HUES64 (cell line): Measurements from ENCODE around the gene SNX21.

Experiments used
- H3K27ac ChIP-seq: 2 replicates; pipeline ENCODE4 v1.7.0; 2013; ENCODE audit warnings: low read depth, low read length, inconsistent platforms
- H3K27me3 ChIP-seq: 2 replicates; pipeline ENCODE4 v1.6.1; 2013; ENCODE audit warnings: mild to moderate bottlenecking, low read length; ENCODE audit not compliant: insufficient read depth
- H3K36me3 ChIP-seq: 2 replicates; pipeline ENCODE4 v1.6.1; 2013; ENCODE audit warnings: mild to moderate bottlenecking, low read length; ENCODE audit not compliant: insufficient read depth
- H3K4me1 ChIP-seq: 2 replicates; pipeline ENCODE4 v1.6.1; 2013; ENCODE audit warnings: mild to moderate bottlenecking, low read length, moderate library complexity; ENCODE audit not compliant: insufficient read depth
- H3K4me3 ChIP-seq: 2 replicates; pipeline ENCODE4 v1.5.1; 2013; ENCODE audit warnings: mild to moderate bottlenecking, low read length, moderate library complexity
- H3K9ac ChIP-seq: 2 replicates; pipeline ENCODE4 v1.6.1; 2013; ENCODE audit warnings: mild to moderate bottlenecking, low read depth, low read length
- H3K9me3 ChIP-seq: 2 replicates; pipeline ENCODE4 v1.6.1; 2013; ENCODE audit warnings: low read depth, low read length; ENCODE audit not compliant: insufficient read depth
- WGBS: fragments of 150-250, 120-280 bp; methylation state at CpG from one replicate; pipeline ENCODE4 v1.1.7; 2013; ENCODE audit warnings: missing lambda C conversion rate; 5-methylcytosine and 5-hydroxymethylcytosine counted together

The SNX21 gene

DNA sequence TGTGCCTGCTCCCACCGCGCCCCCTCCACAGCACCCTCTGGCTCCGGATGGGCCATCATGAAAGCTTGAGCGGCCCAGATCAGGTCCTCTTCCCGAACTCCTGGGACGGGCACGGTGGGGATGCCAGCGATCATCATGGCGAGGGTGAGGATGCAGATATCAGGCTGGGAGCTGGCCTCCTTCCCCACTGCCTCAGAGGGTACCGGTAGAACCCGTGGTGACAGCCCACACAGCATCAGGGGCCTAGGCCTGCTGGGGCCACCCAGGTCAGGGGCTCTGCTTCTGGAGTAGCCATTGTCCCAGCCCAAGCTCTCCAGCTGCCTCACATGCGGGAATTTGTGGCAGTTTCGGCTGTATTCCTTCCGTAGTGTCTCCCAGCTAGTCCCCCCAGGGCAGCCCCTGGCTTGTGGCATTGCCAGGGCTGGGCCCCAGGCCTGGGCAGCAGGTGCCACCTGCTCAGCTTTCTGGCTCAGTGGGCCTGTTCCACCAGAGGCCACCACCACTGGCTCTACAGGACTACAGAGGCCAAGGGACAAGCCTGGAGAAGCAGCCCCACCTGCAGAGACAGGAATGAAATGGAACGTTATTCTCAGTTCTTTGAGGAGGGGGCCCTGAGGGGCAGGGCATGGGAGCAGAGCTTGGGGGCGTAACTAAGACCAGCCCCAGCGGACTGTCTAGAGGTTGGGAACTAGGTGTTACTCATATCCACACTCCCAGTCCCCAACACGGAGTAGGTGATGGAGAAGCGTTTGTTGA is 53.2 kb downstream of the SNX21 start:
- H3K4me1 ChIP-seq: no peaks in the 10 kb centered on the region
- no peaks in the 10 kb centered on the region for H3K9me3 ChIP-seq
- no peak overlapping the region for H3K9ac ChIP-seq
- no peaks in the 10 kb centered on the region; the same call in 1 of the 2 replicates for H3K27me3 ChIP-seq
- no peak overlapping the region for H3K4me3 ChIP-seq
- 94% methylated on average over 19 of the region's 19 CpGs for WGBS
- peaks cover 30% of the 10 kb centered on the region for H3K36me3 ChIP-seq
- no peak overlapping the region for H3K27ac ChIP-seq

DNA sequence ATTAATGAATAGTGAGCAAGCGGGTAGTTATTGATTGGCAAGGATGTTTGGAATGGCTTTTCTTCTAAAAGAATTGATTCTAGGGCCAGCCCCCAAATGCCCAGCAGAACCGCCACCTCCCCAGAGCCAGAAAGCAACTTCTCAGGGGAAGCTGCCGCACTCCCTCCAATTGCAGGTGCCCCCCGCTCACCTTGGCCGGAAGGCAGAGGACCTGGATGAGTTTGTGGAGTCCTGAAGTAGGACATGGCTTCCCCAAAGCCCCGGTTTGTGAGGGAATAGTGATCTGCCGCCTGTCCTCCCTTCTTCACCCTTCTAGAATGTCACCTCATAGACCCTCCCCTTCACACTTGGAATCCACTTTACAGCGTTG is 53.7 kb downstream of the SNX21 start, which contains the start of gene SPATA25:
SPATA25 (minus strand) TSS at position 277 of the 370 bp plus-strand sequence; CDS start at position 245, 32 bp downstream.
- H3K4me1 ChIP-seq: no peaks in the 10 kb centered on the region
- no peaks in the 10 kb centered on the region; the same call in 1 of the 2 replicates for H3K27me3 ChIP-seq
- peaks cover 29% of the 10 kb centered on the region for H3K36me3 ChIP-seq
- 98% methylated on average over 8 of the region's 8 CpGs for WGBS
- no peak within 1 kb of the TSS for H3K9ac ChIP-seq
- no peaks in the 10 kb centered on the region for H3K9me3 ChIP-seq
- H3K4me3 ChIP-seq: no peak within 1 kb of the TSS
- H3K27ac ChIP-seq: no peak within 1 kb of the TSS

DNA sequence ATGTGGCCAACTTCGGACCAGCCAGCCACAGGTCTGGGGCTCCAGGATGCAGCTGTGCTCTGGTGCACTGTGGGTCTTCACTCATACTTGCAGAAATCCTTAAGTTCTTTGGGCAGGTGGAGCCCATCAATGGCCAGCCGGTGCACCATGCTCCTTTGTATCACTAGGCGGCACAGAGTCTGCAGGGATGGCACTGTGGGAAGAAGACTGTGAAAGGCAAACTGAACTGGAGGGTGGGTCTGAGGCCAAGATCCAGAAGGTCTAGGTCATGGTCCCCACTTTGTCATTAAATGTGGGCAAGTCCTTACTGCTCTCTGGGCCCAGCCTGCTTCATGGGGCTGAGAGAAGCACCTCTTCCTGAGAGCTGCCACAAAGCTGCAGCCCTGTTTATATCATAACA is 55.1 kb downstream of the SNX21 start:
- no peaks in the 10 kb centered on the region; the same call in 1 of the 2 replicates for H3K27me3 ChIP-seq
- no peaks in the 10 kb centered on the region for H3K4me1 ChIP-seq
- 97% methylated on average over 3 of the region's 3 CpGs for WGBS
- H3K4me3 ChIP-seq: no peak overlapping the region
- no peaks in the 10 kb centered on the region for H3K9me3 ChIP-seq
- H3K36me3 ChIP-seq: peaks cover 25% of the 10 kb centered on the region
- H3K27ac ChIP-seq: no peak overlapping the region
- no peak overlapping the region for H3K9ac ChIP-seq

DNA sequence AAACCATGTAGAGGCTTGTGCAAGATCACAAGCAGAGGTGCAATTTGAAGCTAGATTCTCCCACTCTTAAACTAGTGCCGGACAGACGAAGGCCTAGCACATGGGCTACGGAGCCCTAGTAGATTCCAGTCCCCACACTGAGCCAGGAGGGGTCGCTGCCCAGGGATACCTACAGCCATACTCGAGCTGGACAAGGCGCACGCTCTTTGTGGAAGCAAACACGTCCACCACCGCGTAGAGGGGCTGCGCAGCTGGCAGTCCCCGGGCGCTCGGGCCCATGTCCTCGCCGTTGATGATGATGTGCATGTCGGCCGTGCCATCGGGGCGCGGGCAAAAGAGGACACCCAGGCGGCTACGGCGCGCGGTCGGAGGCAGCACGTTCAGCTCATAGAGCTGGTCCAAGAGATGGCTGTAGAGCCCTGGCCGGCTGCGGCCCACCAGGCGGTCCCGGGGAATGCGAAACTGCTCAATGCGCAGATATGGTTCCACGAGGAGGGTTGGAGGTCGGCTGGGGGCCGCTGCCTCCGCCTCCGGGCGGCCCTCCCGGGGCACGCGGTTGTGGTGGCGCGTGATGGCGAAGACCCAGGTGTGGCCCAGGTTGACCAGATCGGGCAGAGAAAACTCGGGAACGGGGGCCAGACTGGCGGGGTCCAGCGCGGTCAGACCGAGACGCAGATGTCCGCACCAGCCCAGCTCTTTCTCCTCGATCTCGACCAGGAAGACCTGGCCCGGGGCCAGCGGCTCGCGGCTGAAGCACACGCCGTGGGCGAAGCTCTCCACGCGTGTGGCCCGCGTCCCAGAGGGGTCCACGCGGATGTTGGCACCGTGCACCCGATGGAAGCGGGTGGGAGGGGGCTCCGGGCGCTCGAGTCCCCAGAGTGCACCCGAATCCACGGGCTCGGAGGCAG is 56.7 kb downstream of the SNX21 start:
- H3K9ac ChIP-seq: peak overlapping the region; percentile 68
- WGBS: 2% methylated on average over 79 of the region's 79 CpGs

DNA sequence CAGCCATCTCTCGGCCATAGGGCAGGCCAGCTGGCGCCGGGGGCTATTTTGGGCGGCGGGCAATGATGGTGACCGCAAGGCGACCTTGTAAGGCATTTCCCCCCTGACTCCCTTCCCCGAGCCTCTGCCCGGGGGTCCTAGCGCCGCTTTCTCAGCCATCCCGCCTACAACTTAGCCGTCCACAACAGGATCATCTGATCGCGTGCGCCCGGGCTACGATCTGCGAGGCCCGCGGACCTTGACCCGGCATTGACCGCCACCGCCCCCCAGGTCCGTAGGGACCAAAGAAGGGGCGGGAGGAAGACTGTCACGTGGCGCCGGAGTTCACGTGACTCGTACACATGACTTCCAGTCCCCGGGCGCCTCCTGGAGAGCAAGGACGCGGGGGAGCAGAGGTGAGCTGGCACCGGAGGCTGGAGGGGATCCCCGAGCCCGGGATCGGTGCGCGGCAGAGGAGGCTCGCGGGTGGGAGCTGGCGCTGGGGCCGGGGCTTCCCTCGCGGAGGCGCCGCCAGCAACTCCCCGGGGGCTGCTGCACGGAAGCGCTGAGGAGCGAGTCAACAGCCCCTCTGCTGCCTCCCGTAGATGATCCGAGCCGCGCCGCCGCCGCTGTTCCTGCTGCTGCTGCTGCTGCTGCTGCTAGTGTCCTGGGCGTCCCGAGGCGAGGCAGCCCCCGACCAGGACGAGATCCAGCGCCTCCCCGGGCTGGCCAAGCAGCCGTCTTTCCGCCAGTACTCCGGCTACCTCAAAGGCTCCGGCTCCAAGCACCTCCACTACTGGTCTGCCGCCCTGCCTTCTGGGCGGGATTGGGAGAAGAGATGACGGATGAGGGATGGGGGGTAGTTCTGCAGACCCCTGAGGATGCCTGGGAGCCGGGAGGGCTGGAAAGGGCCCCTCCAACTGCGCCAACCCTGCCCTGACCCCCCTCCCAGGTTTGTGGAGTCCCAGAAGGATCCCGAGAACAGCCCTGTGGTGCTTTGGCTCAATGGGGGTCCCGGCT is 57.7 kb downstream of the SNX21 start, which contains the start of the genes CTSA and NEURL2:
CTSA (plus strand) TSS at position 351 of the 999 bp plus-strand sequence; CDS start at position 585, 234 bp downstream.
NEURL2 (minus strand) TSS at position 224 of the 999 bp plus-strand sequence; CDS start at position 7, 217 bp downstream.
- H3K9ac ChIP-seq: peak within 1 kb of the TSS; percentile 68
- H3K27ac ChIP-seq: peak within 1 kb of the TSS; percentile 68
- peak within 1 kb of the TSS; percentile 94 for H3K4me3 ChIP-seq
- WGBS: 3% methylated on average over 78 of the region's 78 CpGs
- H3K27me3 ChIP-seq: no peaks in the 10 kb centered on the region; the same call in 1 of the 2 replicates
- H3K4me1 ChIP-seq: no peaks in the 10 kb centered on the region
- no peaks in the 10 kb centered on the region for H3K9me3 ChIP-seq
- H3K36me3 ChIP-seq: peaks cover 37% of the 10 kb centered on the region

More for the DNA sequence above, 56.7 kb downstream of the SNX21 start:
- Histone ChIP-seq H3K27me3 (no peaks in the 10 kb centered on the region; the same call in 1 of the 2 replicates), H3K4me1 (no peaks in the 10 kb centered on the region), H3K36me3 (peaks cover 33% of the 10 kb centered on the region), H3K9me3 (no peaks in the 10 kb centered on the region), H3K4me3 (peak overlapping the region; percentile 94), H3K27ac (peak overlapping the region; percentile 68; the same call in 1 of the 2 replicates)

DNA sequence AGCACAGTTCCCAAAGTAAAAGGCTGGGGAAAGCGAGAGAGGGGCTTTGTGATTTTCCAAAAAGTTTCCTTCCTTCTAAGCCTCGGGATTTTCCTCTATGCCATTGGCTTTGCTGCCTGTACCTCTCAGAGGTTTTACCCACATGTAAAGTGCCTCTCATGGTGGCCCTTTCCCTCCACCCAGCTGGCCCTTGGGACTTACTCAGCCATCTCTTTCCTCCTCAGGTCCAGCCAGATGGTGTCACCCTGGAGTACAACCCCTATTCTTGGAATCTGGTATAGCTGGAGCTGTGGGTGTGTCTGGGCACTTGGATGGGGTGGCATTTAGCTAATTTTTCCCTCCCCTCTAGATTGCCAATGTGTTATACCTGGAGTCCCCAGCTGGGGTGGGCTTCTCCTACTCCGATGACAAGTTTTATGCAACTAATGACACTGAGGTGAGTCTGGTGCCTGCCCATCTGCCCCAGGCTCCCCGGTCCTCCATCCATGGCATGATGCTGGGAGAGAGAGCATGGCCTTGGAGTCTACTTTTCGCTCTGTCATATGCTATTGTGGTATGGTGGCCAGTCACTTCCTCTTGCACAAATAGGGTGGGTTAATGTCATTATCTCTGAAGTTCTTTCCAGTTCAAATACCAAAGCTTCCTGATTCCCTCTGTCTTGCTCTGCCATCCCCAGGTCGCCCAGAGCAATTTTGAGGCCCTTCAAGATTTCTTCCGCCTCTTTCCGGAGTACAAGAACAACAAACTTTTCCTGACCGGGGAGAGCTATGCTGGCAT is 58.6 kb downstream of the SNX21 start:
- peaks cover 40% of the 10 kb centered on the region for H3K36me3 ChIP-seq
- 0 out of 2 replicates have a peak overlapping the region, but pooled peaks have one; percentile 68 for H3K9ac ChIP-seq
- H3K27me3 ChIP-seq: no peaks in the 10 kb centered on the region; the same call in 1 of the 2 replicates
- WGBS: 94% methylated on average over 9 of the region's 9 CpGs
- H3K9me3 ChIP-seq: no peaks in the 10 kb centered on the region
- H3K4me1 ChIP-seq: no peaks in the 10 kb centered on the region
- H3K27ac ChIP-seq: no peak overlapping the region
- H3K4me3 ChIP-seq: peak overlapping the region; percentile 94
